GM23248 (cell line): Measurements from ENCODE around the gene PLXND1. TPM values are rescaled to one million over a fixed set of nuclear protein-coding genes. Genes with fewer than 3 reads are reported as not detected.

Experiments
- DNase-seq: peaks from one replicate; pipeline ENCODE4 v3.0.0-alpha.2; 2015
- H2AFZ ChIP-seq: fragments of 200-600 bp; sonication (generic); 2 replicates; pipeline ENCODE4 v1.6.1; 2016; ENCODE audit warnings: antibody characterized with exemption
- H3F3A ChIP-seq: fragments of 200-600 bp; sonication (generic); 2 replicates; pipeline ENCODE4 v1.6.1; 2016; ENCODE audit warnings: mild to moderate bottlenecking, antibody characterized with exemption, mixed run types; ENCODE audit not compliant: insufficient read depth
- H3K27ac ChIP-seq: fragments of 200-600 bp; sonication (generic); 2 replicates; pipeline ENCODE4 v1.5.1; 2016; ENCODE audit warnings: mild to moderate bottlenecking
- H3K27me3 ChIP-seq: fragments of 200-600 bp; sonication (generic); replicated peaks from 2 replicates; pipeline ENCODE4 v1.6.1; 2016; ENCODE audit warnings: mild to moderate bottlenecking; ENCODE audit not compliant: insufficient read depth
- H3K36me3 ChIP-seq: fragments of 200-600 bp; sonication (generic); 2 replicates; pipeline ENCODE4 v1.6.1; 2016; ENCODE audit warnings: low read depth, mild to moderate bottlenecking
- H3K4me1 ChIP-seq: fragments of 200-600 bp; sonication (generic); 2 replicates; pipeline ENCODE4 v1.6.1; 2016; ENCODE audit warnings: mild to moderate bottlenecking; ENCODE audit not compliant: insufficient read depth
- H3K4me2 ChIP-seq: fragments of 200-600 bp; sonication (generic); one replicate; pipeline ENCODE4 v1.6.1; 2016; ENCODE audit warnings: mild to moderate bottlenecking; ENCODE audit not compliant: unreplicated experiment
- H3K4me3 ChIP-seq: fragments of 200-600 bp; sonication (generic); 2 replicates; pipeline ENCODE4 v1.5.1; 2016; ENCODE audit warnings: mild to moderate bottlenecking
- H3K79me2 ChIP-seq: fragments of 200-600 bp; sonication (generic); 2 replicates; pipeline ENCODE4 v1.6.1; 2016; ENCODE audit warnings: mild to moderate bottlenecking; ENCODE audit not compliant: insufficient read depth
- H3K9ac ChIP-seq: fragments of 200-600 bp; sonication (generic); 2 replicates; pipeline ENCODE4 v1.6.1; 2016; ENCODE audit warnings: mild to moderate bottlenecking
- H3K9me2 ChIP-seq: fragments of 200-600 bp; sonication (generic); 2 replicates; pipeline ENCODE4 v1.6.1; 2016; ENCODE audit warnings: mixed run types, mild to moderate bottlenecking, moderate library complexity; ENCODE audit not compliant: insufficient read depth
- H3K9me3 ChIP-seq: fragments of 200-600 bp; sonication (generic); one replicate; pipeline ENCODE4 v1.6.1; 2017; ENCODE audit warnings: low read depth
- H4K20me1 ChIP-seq: fragments of 200-600 bp; sonication (generic); 2 replicates; pipeline ENCODE4 v1.6.0; 2016; ENCODE audit not compliant: insufficient read depth
- EZH2 ChIP-seq: fragments of 200-600 bp; sonication (generic); IDR thresholded peaks from 2 replicates; pipeline ENCODE4 v1.6.1; 2018; ENCODE audit warnings: antibody characterized with exemption, mild to moderate bottlenecking; ENCODE audit not compliant: insufficient read depth, poor library complexity, severe bottlenecking
- EZH2phosphoT487 ChIP-seq: fragments of 200-600 bp; sonication (generic); IDR thresholded peaks from 2 replicates; pipeline ENCODE4 v1.6.1; 2018; ENCODE audit warnings: antibody characterized with exemption, moderate library complexity, mild to moderate bottlenecking, low read depth; ENCODE audit not compliant: insufficient read depth
- WGBS, 2 experiments: methylation state at CpG; one replicate each; pipeline ENCODE4 v1.1.6; 2015 to 2017; ENCODE audit warnings: low lambda C conversion rate in 2 of 2, low coverage in 1 of 2; ENCODE audit errors: missing lambda C conversion rate in 2 of 2; 5-methylcytosine and 5-hydroxymethylcytosine counted together
- in situ Hi-C: fragments of 300-500 bp; cut with MboI; formaldehyde crosslinking; loops from 2 replicates; pipeline ENCODE4 v1.15.0; 2020
- polyA plus RNA-seq: library from polyadenylated mRNA; unstranded; fragments of >200 nt; fragmentation: Nextera tagmentation; extraction: Ambion mirVana; gene quantifications from 2 replicates; pipeline ENCODE4 v1.2.1, GENCODE V29; 2016
- total RNA-seq: library from RNA; depleted of rRNA; stranded (reverse); fragments of >200 nt; shearing (Covaris generic); gene quantifications from 2 replicates; pipeline ENCODE4 v1.2.3, GENCODE V29; 2014

The PLXND1 gene
- total and polyA plus RNA-seq, 2 experiments from 2014 or later: 37.4 to 83.0 TPM

DNA sequence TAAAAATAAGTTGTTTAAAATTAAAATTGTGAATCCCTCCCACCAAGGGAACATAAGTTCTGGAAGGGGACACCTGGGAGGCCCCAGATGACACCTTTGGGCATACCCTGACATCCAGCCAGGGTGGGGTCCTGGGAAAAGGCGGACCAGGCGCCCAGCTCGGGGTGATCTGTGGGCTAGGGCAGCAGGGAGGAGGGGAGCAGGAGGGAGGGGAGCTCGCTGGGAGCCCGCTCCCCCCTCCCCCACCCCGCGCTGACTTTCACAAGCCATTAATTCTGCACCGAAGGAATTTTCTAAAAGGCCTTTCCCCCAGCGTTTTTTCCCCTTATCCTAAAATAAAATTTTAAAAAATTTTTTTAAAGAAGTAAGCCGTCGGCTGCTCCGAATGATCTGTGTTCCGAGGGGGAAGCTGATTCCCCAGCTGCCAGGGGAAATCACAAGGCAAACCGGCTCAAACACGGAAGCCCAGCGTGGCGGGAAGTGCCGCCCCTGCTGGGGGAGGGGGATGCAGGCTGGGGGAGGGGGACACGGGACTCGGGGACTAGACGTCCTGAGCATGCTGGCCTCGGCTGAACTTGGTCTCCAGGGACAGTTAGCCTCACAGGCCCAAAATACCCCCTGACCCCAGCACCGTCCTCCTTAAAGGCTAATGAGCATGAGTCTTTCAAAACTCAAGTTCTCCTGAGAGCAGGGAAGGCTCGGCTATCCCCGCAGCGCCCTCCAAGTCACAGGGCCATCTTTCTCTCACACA, 13.9 kb downstream of the PLXND1 start:
- H2AFZ ChIP-seq: peak overlapping the region; percentile 58
- H3K4me3 ChIP-seq: peak overlapping the region; percentile 25
- H3F3A ChIP-seq: peaks cover 9% of the 10 kb centered on the region
- H4K20me1 ChIP-seq: no peaks in the 10 kb centered on the region
- in situ Hi-C loops: no loop called here
- DNase-seq: peak; percentile 47
- H3K4me2 ChIP-seq: peak overlapping the region; percentile 64
- H3K9ac ChIP-seq: peak overlapping the region; percentile 57
- peaks cover 78% of the 10 kb centered on the region for H3K79me2 ChIP-seq
- H3K27me3 ChIP-seq: no peaks in the 10 kb centered on the region
- no peaks in the 10 kb centered on the region for H3K9me3 ChIP-seq
- peaks cover 44% of the 10 kb centered on the region for H3K4me1 ChIP-seq
- no peaks in the 10 kb centered on the region for H3K9me2 ChIP-seq
- no peaks in the 10 kb centered on the region for H3K36me3 ChIP-seq
- peak overlapping the region; percentile 39 for H3K27ac ChIP-seq
- TF ChIP-seq EZH2phosphoT487 (no peak), EZH2 (no peak)
- 5 to 12% methylated on average over 16 to 26 of the region's 26 CpGs for WGBS, 2 experiments

DNA sequence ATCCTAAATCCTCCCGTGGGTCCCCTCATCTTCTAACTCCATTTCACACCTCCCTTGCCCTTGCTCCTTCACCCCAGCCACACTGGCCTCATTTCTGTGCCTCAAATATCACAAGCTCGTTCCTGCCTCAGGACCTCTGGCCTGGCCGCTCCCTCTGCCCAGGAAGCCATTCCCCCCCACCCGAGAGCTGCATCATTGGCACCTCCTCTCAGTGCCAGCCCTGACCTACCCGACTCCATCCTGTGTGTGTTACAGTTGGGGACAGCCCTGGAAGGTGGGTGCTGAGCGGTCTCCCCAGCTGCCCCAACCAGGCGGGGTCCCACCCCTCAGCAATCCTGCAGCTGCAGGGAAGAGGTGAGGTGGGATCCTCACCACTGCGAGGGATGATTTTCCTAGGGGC, 14.5 kb downstream of the PLXND1 start:
- Histone ChIP-seq H3K36me3 (no peaks in the 10 kb centered on the region), H3K9me2 (no peaks in the 10 kb centered on the region), H3K27me3 (no peaks in the 10 kb centered on the region), H4K20me1 (no peaks in the 10 kb centered on the region), H3K4me1 (peaks cover 44% of the 10 kb centered on the region), H3K9me3 (no peaks in the 10 kb centered on the region), H3F3A (peaks cover 8% of the 10 kb centered on the region), H3K4me2 (no peak overlapping the region), H3K4me3 (no peak overlapping the region), H3K9ac (peak overlapping the region; percentile 57), H3K79me2 (peaks cover 73% of the 10 kb centered on the region), H3K27ac (0 out of 2 replicates have a peak overlapping the region, but pooled peaks have one; percentile 39), H2AFZ (peak overlapping the region; percentile 58)
- TF ChIP-seq EZH2phosphoT487: no peak
- TF ChIP-seq EZH2: no peak
- in situ Hi-C loops: no loop called here
- no peak for DNase-seq
- 80 to 85% methylated on average over 7 to 8 of the region's 8 CpGs for WGBS, 2 experiments

DNA sequence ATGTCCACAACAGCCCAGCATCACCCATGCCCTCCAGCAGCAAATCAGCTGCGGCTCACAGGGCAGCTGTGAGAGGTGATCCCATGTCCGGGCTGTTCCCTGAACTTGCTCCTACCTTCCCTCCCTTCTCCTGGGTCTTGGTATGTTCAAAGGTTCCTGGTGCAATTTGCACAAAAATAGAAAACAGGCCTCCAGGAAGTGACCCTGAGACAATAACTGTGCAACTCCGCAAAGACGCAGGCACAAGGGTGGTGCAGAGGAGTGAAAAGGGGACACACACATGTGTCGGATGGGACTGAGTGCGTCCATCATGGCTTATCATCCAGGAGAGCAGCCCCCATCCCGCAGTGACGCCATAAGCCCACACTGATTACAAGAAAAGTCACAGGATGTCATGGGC, 16.3 kb downstream of the PLXND1 start:
- DNase-seq: no peak
- Histone ChIP-seq H3K79me2 (peaks cover 72% of the 10 kb centered on the region), H3K27me3 (no peaks in the 10 kb centered on the region), H3K9me2 (no peaks in the 10 kb centered on the region), H3K4me3 (no peak overlapping the region), H3K4me1 (peaks cover 31% of the 10 kb centered on the region), H3K36me3 (no peaks in the 10 kb centered on the region), H3K9me3 (no peaks in the 10 kb centered on the region), H3K27ac (no peak overlapping the region), H3F3A (no peaks in the 10 kb centered on the region), H4K20me1 (no peaks in the 10 kb centered on the region), H3K4me2 (no peak overlapping the region), H2AFZ (no peak overlapping the region), H3K9ac (no peak overlapping the region)
- WGBS, 2 experiments: 88 to 94% methylated on average over 7 of the region's 8 CpGs
- TF ChIP-seq EZH2phosphoT487 (no peak), EZH2 (no peak)
- in situ Hi-C loops: no loop called here

DNA sequence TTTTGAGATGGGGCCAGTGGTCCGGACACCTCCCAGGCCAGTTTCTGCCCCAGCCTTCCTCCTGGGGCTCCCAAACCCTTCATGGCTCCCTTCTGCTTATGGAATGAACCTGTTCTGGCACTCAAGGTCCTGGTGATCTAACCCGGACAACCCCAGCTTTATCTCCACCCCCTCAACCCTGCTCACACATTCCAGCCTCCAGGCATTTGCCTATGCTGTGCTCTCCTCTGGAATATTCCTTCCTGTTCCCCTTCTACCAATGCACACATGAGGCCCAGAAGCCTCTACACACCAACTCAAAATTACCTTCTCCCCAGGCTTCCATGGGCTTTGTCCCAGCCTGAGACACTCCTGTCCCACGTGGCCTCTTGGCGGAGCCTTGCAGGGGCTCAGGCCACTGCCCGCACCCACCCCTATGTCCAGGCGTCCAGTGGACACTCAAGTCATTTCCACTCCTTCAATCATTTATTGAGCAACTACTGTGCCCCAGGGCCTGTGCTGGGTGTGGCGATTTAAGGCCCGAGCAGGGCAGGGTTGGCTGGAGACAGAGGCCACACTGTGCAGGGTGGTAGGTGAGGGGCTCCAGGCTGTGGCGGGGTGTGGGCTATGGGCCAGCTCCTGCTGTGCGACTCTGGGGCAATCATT, 18.8 kb downstream of the PLXND1 start:
- Histone ChIP-seq H3K9me2 (no peaks in the 10 kb centered on the region), H3K79me2 (peaks cover 48% of the 10 kb centered on the region), H3K9me3 (no peaks in the 10 kb centered on the region), H3K4me3 (no peak overlapping the region), H3K9ac (peak overlapping the region; percentile 45), H3K36me3 (no peaks in the 10 kb centered on the region), H4K20me1 (no peaks in the 10 kb centered on the region), H3K27me3 (no peaks in the 10 kb centered on the region), H3K4me2 (no peak overlapping the region), H3K27ac (peak overlapping the region; percentile 36), H2AFZ (no peak overlapping the region), H3K4me1 (peaks cover 18% of the 10 kb centered on the region), H3F3A (no peaks in the 10 kb centered on the region)
- 80 to 85% methylated on average over 8 to 10 of the region's 10 CpGs for WGBS, 2 experiments
- TF ChIP-seq EZH2 (no peak), EZH2phosphoT487 (no peak)
- in situ Hi-C loops: no loop called here
- DNase-seq: peak; percentile 16
